Iris pigment epithelial cell (primary cell): ENCODE measurements around the gene GJB4.

Source experiments
- DNase-seq: peaks from one replicate; pipeline ENCODE4 v3.0.0-alpha.2; 2011; ENCODE audit warnings: low read depth

The GJB4 gene

DNA sequence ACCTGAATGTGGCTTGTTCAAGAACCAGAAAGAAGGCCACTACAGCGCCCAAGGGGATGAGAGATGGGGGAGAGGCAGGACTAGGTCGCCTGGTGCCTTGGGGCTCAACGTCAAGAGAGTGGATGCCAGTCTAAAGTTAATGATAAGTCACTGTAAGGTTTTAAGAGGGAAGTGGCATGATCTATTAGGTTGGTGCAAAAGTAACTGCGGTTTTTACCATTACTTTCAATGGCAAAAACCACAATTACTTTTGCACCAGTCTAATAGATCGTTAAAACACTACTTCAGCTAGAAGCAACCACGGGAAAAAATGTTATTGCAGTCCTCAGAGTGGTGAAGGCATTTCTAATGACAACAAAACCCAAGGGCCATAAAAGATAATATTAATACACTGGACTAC lies 18.8 kb downstream of the GJB4 start:
- DNase-seq: no peak

DNA sequence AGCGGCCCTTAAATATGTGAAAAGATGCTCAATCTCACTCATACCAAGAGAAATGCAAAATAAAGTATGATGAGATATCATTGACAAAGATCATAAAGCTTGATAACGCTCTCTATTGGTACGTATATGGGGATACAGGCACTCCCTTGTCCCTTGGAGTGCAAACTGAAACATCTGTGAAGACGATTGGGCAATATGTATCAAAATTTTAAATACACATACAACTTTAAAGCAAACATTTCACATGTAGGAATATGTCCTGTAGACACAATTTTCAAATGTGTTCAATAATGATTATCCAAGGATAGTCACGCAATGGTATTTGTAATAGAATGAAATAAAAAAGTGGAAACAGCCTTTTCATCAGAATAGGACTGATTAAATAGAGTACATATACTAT lies 19.5 kb downstream of the GJB4 start:
- no peak for DNase-seq

DNA sequence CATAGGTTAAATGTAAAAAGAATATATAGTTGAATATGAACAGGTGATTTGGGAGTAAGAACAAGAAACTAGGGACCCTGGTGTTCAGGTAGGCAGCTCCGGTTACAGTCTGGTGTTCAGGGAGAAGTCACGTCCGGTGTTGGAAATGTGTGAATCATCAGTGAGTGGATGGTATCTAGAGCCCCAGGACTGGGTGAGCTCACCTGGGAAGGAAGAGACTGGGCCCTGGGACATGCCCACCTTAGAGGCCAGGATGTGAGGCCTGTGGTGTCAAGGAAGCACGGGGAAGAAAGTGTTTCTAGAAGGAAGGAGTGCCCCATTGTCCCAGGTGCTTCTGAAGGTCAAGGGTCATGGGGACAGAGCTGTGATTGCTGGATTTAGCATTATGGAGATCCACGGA lies 20.0 kb downstream of the GJB4 start:
- DNase-seq: no peak

DNA sequence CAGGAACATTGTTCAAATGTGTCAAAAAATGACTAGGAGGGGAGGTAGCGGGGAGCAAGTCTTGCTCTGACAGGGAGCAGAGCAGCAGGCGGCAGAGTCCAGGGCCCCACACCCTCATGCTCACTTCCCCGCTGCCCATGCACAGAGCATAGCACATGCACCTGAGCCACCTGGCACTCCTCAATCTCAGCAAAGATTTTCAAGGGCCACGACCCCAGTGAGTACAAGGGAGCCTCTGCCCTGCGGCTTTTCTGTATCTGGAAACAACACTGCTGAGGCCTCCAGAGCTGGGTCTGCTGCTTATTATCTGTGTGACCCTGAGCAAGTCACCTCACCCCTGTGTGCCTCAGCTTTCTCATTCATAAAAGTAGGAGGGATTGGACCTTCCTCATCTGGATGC lies 20.4 kb downstream of the GJB4 start:
- no peak for DNase-seq

DNA sequence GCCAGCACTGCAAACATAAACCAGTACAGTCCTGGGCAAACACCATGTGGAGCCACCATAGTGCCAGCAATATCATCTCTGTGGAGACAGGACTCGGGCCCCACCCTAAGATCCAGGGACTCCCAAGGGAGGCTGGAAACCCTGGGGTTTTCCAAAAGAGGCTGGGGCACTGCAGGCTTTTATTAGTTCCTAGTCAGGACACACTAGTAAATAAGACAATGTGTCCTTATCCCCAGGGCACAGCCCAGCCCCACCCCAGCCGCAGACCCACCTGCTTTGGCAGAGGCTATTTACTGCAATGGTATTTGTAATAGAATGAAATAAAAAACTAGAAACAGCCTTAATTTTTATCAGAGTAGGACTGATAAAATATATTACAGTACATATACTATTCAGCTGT lies 21.0 kb downstream of the GJB4 start:
- DNase-seq: no peak

DNA sequence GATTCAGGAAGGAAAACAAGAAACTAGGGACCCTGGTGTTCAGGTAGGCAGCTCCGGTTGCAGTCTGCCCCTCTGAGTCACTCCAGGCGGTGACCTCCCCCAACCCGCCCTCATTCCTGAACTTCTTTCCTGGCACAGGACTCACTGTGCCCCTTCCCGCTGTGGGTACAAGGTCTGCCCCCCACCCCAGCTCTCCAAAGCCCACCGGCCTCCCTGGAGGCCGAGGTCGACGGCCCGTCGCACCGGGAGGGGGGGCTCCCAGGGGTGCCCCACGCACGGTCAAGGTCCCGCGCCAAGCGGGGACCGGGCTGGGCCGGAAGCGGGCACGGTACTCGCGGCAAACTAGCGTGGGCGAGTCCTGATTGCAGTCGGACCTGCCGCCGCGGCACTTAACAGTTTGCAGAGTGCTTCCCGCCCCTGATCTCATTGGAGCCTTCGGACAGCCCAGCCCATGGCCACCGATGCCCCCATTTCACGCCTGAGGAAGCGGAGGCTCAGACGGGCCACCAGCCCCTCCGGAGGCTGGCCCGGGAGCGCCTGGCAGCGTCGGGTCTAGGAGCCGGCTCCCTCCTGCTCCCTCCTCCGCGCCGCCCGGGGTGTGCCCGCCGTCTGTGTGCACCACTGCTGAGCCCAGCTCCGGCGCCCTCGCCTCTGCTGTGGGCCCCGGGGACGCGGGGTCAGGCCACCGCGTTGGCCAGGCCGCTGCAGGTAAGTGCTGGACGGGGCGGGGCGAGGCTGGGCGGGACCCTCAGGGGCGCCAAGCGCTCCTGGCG lies 21.7 kb downstream of the GJB4 start, which contains the start of gene GJB3:
Gene GJB3, plus strand, starts transcription at position 144 of the 773 bp plus-strand sequence. CDS start 3,549 bp downstream, outside the sequence.
- DNase-seq: no peak

DNA sequence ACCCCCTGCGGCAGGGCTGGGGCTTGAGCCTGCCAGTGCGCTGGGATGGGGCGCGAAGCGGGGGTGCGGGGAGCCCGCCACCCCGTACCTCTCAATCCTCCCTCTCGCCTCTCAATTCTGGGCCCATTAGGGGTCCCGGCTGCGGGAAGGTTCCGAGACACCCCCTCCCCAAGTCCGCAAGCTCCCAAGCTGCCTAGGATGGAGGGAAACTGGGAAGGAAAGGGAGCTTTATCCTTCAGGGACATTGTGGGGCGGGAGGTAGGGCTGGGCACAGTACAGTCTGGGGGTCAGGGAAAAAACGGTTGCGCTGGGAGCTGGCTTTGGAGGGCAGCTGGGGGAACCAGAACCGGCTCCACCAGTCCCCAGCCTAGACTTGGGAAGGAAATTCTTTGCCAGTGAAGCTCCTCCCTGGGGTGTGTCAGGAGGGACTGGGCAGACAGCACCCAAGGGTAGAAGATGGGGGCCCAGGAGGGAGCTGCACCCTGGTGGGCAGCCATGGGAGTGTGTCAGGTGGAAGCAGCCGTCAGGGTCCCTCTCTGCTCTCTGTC lies 22.4 kb downstream of the GJB4 start:
- no peak for DNase-seq

DNA sequence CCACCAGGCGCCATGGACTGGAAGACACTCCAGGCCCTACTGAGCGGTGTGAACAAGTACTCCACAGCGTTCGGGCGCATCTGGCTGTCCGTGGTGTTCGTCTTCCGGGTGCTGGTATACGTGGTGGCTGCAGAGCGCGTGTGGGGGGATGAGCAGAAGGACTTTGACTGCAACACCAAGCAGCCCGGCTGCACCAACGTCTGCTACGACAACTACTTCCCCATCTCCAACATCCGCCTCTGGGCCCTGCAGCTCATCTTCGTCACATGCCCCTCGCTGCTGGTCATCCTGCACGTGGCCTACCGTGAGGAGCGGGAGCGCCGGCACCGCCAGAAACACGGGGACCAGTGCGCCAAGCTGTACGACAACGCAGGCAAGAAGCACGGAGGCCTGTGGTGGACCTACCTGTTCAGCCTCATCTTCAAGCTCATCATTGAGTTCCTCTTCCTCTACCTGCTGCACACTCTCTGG lies 25.2 kb downstream of the GJB4 start:
- DNase-seq: no peak

DNA sequence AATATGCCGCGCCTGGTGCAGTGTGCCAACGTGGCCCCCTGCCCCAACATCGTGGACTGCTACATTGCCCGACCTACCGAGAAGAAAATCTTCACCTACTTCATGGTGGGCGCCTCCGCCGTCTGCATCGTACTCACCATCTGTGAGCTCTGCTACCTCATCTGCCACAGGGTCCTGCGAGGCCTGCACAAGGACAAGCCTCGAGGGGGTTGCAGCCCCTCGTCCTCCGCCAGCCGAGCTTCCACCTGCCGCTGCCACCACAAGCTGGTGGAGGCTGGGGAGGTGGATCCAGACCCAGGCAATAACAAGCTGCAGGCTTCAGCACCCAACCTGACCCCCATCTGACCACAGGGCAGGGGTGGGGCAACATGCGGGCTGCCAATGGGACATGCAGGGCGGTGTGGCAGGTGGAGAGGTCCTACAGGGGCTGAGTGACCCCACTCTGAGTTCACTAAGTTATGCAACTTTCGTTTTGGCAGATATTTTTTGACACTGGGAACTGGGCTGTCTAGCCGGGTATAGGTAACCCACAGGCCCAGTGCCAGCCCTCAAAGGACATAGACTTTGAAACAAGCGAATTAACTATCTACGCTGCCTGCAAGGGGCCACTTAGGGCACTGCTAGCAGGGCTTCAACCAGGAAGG lies 25.8 kb downstream of the GJB4 start:
- DNase-seq: no peak

DNA sequence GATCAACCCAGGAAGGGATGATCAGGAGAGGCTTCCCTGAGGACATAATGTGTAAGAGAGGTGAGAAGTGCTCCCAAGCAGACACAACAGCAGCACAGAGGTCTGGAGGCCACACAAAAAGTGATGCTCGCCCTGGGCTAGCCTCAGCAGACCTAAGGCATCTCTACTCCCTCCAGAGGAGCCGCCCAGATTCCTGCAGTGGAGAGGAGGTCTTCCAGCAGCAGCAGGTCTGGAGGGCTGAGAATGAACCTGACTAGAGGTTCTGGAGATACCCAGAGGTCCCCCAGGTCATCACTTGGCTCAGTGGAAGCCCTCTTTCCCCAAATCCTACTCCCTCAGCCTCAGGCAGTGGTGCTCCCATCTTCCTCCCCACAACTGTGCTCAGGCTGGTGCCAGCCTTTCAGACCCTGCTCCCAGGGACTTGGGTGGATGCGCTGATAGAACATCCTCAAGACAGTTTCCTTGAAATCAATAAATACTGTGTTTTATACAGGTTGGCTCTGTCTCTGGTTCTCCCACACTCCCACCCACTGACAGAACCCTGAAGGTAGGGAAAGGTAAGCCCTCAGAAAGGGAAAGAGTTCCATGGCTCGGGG lies 26.4 kb downstream of the GJB4 start:
- no peak for DNase-seq

DNA sequence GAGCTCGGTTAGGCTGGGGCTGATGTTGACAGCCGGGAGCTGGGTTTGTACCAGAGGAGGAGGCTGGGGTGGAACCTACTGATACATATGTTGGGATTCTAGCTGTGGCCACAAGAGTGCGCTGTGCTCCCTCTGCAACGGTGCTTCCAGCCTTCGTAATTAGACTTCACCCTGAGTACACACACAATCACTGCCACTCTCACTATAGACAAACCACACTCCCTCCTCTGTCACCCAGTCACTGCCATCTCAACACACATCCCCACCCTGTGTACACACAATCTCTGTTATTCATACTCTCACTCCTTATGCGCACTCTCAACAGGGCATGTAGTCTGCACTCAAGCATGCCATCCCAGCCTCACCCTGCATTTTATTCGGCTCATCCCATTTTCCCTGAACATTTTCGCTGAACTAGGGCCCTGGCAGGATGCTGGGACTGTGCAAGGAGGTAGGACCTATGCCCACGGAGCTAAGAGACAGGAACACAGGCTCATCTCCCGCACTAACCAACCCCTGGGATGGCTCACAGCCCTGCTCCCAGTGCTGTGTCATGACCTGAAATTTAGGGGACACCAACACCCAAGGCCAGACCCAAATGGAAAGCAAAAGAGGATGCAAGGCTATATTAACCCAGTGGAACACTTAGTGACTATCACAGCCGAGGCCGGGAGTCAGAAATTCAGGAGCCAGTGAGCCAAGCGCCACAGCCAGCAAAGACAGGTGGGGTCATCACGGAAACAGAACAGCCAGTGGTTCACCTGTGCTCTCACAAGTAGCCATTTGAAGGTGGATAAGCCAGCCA lies 27.2 kb downstream of the GJB4 start:
- DNase-seq: peak; percentile 73

DNA sequence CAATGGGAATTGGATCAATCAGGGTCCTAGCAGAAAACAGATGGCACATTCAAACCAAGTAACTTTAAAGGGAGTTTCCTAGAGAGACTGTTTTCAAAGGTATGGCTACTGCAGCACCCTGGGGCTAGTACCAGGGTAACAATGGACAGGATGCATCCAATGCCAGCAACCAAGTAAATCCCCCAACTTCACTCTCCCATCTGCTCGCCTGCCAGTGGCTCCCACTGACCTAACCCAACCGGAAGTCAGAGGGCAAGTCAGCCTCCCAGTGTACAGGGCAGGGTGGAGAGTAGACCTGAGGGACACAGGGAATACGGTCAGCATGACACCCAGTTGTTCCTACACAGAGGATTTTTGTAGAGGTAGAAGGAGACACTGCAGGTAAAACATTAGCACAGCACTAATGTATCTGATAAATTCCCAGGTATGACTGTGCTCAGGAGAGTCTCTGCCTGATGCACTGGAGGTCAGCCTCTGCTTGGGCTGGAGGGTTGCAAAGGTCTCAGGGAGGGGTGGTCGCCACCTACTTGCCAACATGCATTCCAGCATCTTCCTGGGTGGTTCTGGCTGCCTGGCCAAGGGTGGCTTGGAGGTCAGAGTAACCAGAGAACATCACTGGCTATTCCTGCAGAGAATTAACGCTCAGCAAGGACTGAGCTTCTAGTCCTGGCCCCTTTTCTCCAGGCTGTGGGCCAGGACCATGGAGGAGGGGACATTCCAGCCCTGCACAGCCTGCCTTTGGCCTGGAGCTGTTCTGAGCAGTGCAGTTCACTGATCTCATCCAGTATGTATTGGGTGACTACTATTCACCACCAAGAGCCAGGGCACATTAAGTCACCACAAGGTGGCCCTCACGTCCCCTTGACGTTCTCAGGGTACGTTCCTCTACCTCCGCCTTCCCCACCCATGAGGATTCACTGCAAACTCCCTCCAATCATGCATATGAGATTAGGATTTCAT lies 28.2 kb downstream of the GJB4 start:
- peak; percentile 35 for DNase-seq

DNA sequence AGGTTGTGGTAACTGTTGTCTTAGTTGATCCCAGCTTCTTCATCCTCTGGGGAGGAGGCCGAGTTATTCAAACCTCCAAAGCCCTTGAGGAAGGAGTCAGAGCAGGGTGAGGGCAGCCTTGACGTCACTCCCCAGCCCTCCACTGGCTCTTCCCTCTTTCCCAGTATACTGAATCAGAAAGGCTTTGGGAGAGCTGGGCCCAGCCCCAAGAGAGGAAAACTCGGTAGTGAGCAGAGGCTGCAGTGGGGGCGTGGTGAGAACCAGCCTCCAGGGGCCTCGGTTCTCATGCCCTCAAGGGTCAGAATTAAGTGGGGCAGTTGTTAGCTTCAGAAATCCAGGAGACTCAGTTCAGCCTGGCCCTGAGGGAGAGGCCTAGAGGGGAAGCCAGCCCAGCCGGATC lies 31.4 kb downstream of the GJB4 start:
- DNase-seq: no peak

DNA sequence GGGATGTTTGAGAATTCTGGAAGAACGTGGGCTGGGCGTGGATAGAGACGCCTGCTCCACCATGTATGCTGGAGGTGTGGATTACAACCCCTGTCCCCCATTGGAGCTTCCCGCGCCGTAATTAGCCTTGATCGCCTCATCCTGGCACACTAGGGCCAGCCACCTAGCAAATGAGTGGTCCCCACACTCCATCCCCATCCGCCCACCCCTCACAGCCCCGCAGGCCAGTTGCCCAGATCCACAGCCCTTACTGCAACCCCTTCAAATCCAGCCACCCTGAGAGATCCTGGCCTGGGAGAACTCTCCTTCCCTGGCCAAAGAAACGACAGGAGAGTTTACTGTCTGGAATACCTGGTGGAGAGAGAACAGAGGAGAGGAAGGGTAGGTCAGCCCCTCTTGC lies 32.9 kb downstream of the GJB4 start:
- no peak for DNase-seq

DNA sequence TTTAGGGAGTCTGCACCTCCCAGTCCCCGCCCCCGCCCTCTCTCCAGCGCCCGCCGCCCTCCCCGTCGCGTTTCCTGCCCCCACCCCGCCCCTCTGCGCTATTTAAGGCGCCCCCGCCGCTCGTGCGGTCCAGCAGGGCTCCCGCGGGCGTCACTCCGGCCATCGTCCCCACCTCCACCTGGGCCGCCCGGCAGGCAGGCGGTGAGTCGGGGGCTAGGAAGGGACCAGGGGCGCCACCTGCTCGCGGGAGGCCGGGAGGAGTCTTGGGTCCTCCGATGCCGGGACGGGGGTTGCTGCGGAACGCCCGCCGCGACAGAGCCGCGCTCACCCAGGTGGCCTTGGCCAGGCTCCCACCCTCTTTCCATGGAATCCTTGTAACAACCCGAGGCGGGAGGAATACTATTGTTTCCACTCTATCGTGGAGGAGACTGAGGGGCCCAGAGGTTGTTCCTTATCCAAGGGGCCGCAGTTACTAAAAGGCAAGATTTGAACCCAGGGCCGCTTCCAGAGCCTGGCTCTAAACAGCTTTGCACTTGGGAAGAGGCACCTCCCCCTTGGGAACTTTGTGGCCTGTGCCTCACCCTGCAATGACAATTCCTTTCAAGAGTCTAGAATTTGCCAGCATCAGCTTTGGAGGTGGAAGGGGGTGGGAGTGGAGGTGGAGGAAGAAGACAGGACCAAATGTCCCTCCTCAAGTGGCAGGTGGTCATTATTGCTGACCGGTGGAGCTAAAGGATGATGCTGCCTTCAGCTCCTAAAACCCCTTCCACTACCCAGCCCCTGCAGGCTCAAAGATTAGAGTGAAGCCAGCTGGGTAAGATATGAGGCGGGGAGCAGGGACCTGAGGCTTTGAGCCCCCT lies 33.6 kb downstream of the GJB4 start, which contains the start of gene GJA4:
Gene GJA4, plus strand, starts transcription at position 132 of the 860 bp plus-strand sequence. CDS start 1,215 bp downstream, outside the sequence.
- no peak for DNase-seq

DNA sequence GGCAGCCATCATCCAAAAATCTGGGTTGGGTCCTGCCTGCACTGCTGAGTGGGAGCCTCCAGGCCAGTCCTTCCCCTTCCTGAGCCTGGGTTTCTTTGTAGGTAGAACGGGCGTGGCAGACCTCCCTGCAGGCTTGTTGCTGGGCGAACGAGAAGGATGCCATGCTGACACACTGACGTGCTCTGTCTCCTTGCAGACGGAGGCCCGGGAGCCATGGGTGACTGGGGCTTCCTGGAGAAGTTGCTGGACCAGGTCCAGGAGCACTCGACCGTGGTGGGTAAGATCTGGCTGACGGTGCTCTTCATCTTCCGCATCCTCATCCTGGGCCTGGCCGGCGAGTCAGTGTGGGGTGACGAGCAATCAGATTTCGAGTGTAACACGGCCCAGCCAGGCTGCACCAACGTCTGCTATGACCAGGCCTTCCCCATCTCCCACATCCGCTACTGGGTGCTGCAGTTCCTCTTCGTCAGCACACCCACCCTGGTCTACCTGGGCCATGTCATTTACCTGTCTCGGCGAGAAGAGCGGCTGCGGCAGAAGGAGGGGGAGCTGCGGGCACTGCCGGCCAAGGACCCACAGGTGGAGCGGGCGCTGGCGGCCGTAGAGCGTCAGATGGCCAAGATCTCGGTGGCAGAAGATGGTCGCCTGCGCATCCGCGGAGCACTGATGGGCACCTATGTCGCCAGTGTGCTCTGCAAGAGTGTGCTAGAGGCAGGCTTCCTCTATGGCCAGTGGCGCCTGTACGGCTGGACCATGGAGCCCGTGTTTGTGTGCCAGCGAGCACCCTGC lies 34.7 kb downstream of the GJB4 start:
- DNase-seq: no peak

DNA sequence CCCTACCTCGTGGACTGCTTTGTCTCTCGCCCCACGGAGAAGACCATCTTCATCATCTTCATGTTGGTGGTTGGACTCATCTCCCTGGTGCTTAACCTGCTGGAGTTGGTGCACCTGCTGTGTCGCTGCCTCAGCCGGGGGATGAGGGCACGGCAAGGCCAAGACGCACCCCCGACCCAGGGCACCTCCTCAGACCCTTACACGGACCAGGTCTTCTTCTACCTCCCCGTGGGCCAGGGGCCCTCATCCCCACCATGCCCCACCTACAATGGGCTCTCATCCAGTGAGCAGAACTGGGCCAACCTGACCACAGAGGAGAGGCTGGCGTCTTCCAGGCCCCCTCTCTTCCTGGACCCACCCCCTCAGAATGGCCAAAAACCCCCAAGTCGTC lies 35.2 kb downstream of the GJB4 start:
- DNase-seq: no peak

DNA sequence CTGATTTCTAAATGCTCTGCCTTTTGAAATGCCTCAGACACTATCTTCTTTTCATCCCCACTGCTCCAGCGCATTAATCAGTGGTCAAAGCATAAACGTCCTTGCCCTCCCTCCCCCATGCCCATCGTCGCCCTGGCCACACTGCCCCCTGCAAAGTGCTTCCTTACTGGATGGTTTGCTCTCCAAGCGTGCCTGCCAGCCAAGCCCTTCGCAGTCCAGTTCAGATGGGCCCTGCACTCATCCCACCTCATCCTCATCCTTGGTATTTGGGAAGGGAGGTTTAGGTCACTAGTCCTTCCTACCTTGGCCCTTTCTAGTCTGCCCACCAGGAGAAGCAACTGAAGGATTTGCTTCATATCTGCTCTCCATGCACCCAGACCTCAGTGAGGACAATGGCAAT lies 36.4 kb downstream of the GJB4 start:
- DNase-seq: no peak

DNA sequence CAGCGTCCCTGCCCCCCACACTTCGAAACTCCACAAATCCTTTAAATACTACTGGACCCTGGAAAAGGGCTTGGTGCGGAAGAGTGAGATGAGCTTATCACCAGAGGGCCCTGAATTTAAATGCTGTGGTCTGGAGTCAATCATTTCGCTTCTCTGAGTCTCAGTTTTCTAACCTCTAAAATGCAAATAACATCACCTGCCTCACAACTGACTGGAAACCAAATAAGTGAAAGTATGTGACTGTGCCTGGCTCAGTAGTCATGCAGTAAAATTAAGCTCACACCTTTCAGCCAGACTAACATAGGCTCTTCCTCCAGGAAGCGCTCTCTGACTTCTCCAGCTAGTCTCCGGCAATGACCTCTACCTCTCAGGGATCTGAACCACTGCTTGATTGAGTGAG lies 37.5 kb downstream of the GJB4 start:
- DNase-seq: no peak
